ENCODE data around the gene COBL. TPM values are rescaled to one million over a fixed set of nuclear protein-coding genes. Genes with fewer than 3 reads are reported as not detected.

The COBL gene
- total RNA-seq, 1 donor from 2014 or later: 6.3 TPM

DNA sequence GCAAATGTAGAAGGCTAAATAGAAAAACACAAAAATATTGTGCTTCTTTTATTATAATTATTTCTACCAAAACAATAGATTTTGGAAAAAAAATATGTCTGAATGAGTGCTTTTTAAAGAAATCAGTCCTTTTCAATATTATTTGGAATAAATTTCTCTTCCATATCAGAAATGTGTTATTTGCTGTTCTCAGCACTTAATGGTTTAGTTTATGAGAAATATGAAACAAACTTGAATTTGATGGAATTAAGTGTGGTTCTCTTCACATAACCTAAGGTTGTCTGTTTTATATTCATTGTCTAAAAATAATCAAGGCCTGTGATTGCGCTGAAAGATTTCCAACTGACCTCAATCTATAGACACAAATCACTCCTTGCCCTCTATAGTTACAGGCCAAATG, 203.0 kb downstream of the COBL start:
- Histone ChIP-seq H3K4me1 (no peaks in the 10 kb centered on the region), H3K36me3 (no peaks in the 10 kb centered on the region), H3K9ac (no peak overlapping the region), H3K27me3 (no peaks in the 10 kb centered on the region), H3F3A (ENCODE audit: low read depth) (no peaks in the 10 kb centered on the region), H3K9me3 (ENCODE audit: low read depth) (no peaks in the 10 kb centered on the region), H3K79me2 (ENCODE audit: low read depth) (no peaks in the 10 kb centered on the region), H4K20me1 (ENCODE audit: low read depth) (no peaks in the 10 kb centered on the region), H3K4me3 (no peak overlapping the region), H2AFZ (replicated peaks) (no peak overlapping the region), H3K27ac (no peak overlapping the region), H3K4me2 (no peak overlapping the region)
- Mint-ChIP-seq H3K4me1 (no peaks in the 10 kb centered on the region), H3K27ac (no peak overlapping the region), H3K36me3 (no peaks in the 10 kb centered on the region), H3K9me3 (peaks cover 3% of the 10 kb centered on the region), H3K4me3 (no peak overlapping the region), H3K27me3 (ENCODE audit: insufficient read depth, low read depth) (peaks cover 3% of the 10 kb centered on the region)
- no peak for DNase-seq (ENCODE audit: low spot score)
- TF ChIP-seq EZH2phosphoT487 (IDR thresholded peaks at IDR 0.05) (no peak), EZH2 (IDR thresholded peaks at IDR 0.05) (no peak)
- TF ChIP-seq, protein P1, sequence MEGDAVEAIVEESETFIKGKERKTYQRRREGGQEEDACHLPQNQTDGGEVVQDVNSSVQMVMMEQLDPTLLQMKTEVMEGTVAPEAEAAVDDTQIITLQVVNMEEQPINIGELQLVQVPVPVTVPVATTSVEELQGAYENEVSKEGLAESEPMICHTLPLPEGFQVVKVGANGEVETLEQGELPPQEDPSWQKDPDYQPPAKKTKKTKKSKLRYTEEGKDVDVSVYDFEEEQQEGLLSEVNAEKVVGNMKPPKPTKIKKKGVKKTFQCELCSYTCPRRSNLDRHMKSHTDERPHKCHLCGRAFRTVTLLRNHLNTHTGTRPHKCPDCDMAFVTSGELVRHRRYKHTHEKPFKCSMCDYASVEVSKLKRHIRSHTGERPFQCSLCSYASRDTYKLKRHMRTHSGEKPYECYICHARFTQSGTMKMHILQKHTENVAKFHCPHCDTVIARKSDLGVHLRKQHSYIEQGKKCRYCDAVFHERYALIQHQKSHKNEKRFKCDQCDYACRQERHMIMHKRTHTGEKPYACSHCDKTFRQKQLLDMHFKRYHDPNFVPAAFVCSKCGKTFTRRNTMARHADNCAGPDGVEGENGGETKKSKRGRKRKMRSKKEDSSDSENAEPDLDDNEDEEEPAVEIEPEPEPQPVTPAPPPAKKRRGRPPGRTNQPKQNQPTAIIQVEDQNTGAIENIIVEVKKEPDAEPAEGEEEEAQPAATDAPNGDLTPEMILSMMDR (IDR thresholded peaks at IDR 0.05): no peak

DNA sequence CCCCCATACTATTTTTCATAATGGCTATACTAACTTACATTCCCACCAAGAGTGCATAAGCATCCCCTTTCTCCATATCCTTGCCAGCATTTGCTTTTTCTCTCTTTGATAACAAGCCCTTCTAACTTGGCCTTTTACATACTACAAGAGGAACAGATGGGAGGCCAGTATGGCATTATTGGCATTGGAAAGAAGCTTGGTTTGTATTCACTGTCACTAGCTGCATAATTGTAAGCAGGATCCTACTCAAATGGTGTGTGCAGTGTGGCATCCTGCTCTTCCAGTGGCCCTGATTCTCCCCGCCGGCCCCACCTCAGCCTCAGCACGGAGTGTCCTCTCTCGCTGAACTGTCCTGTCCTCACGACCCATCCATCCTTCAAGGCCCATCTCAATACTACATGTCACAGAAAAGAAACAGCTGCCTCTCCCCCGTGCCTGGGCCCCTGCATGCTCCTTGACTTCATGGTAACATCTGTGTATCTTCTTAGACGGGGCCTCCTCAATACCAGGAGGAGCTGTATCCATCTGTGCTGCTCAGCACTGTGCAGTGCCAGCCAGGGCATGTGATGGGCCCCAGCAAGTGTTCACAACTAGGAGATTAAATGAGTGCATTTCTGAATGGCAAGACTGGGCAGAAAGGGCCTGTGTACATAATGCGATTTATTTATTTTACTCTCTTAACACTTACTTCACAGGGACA, 205.2 kb downstream of the COBL start:
- no peak overlapping the region for H2AFZ ChIP-seq (replicated peaks)
- no peaks in the 10 kb centered on the region for H4K20me1 ChIP-seq (ENCODE audit: low read depth)
- no peaks in the 10 kb centered on the region for H3F3A ChIP-seq (ENCODE audit: low read depth)
- TF ChIP-seq EZH2phosphoT487 (IDR thresholded peaks at IDR 0.05): no peak
- no peak for TF ChIP-seq EZH2 (IDR thresholded peaks at IDR 0.05)
- TF ChIP-seq, protein P1 (IDR thresholded peaks at IDR 0.05): no peak
- H3K4me3 Mint-ChIP-seq: no peak overlapping the region
- no peak for DNase-seq (ENCODE audit: low spot score)
- H3K27me3 ChIP-seq: no peaks in the 10 kb centered on the region
- peaks cover 3% of the 10 kb centered on the region for H3K27me3 Mint-ChIP-seq (ENCODE audit: insufficient read depth, low read depth)
- no peak overlapping the region for H3K27ac Mint-ChIP-seq
- H3K4me1 Mint-ChIP-seq: no peaks in the 10 kb centered on the region
- H3K27ac ChIP-seq: no peak overlapping the region
- H3K36me3 Mint-ChIP-seq: no peaks in the 10 kb centered on the region
- H3K9ac ChIP-seq: no peak overlapping the region
- H3K9me3 Mint-ChIP-seq: peaks cover 3% of the 10 kb centered on the region
- no peak overlapping the region for H3K4me2 ChIP-seq
- no peaks in the 10 kb centered on the region for H3K9me3 ChIP-seq (ENCODE audit: low read depth)
- no peaks in the 10 kb centered on the region for H3K79me2 ChIP-seq (ENCODE audit: low read depth)
- H3K4me1 ChIP-seq: no peaks in the 10 kb centered on the region
- no peaks in the 10 kb centered on the region for H3K36me3 ChIP-seq
- H3K4me3 ChIP-seq: no peak overlapping the region

DNA sequence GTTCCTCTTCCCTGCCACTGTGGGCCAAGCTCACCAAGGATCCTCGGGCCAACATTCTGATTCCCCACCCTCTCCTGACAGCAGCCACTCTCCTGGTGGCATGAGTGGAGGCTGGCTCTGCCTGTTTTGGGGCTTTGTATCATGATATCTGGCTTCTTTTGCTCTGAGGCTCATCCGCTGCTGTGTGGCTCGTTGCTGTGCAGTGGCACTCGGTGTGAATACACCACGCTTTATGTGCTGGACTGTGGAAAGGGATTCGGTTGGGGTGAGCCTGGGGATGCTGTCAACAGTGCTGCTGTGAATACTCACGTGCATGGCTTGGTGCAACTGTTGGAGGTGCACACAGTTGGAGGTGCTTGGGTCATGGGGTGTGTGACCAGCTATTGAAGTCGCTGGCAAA, 208.5 kb downstream of the COBL start:
- Histone ChIP-seq H2AFZ (replicated peaks) (no peak overlapping the region), H3K9ac (no peak overlapping the region), H3K79me2 (ENCODE audit: low read depth) (no peaks in the 10 kb centered on the region), H3K27me3 (no peaks in the 10 kb centered on the region), H3F3A (ENCODE audit: low read depth) (no peaks in the 10 kb centered on the region), H4K20me1 (ENCODE audit: low read depth) (no peaks in the 10 kb centered on the region), H3K27ac (no peak overlapping the region), H3K9me3 (ENCODE audit: low read depth) (no peaks in the 10 kb centered on the region), H3K36me3 (no peaks in the 10 kb centered on the region), H3K4me2 (no peak overlapping the region), H3K4me1 (no peaks in the 10 kb centered on the region), H3K4me3 (no peak overlapping the region)
- Mint-ChIP-seq H3K27me3 (ENCODE audit: insufficient read depth, low read depth) (peaks cover 2% of the 10 kb centered on the region), H3K4me1 (peaks cover 3% of the 10 kb centered on the region), H3K36me3 (no peaks in the 10 kb centered on the region), H3K27ac (no peak overlapping the region), H3K4me3 (no peak overlapping the region), H3K9me3 (no peaks in the 10 kb centered on the region)
- TF ChIP-seq EZH2 (IDR thresholded peaks at IDR 0.05) (no peak), EZH2phosphoT487 (IDR thresholded peaks at IDR 0.05) (no peak)
- TF ChIP-seq, protein P1 (IDR thresholded peaks at IDR 0.05): no peak
- no peak for DNase-seq (ENCODE audit: low spot score)
